DMS53 (cell line): Measurements from ENCODE around the gene CUEDC2.

Experiments
- DNase-seq: peaks from one replicate; lab custom pipeline; 2025; lab: John Stamatoyannopoulos, UW

CUEDC2 gene

GRCh38 chr10:102409604-102410428 lies 22.6 kb downstream of the CUEDC2 start:
- DNase-seq, result peak; percentile 69

- peak; percentile 71 for DNase-seq
Observed at GRCh38 chr10:102408728-102409603, 23.4 kb downstream of the CUEDC2 start.

- DNase-seq, result no peak
Observed at GRCh38 chr10:102408131-102408727, 24.1 kb downstream of the CUEDC2 start.

- DNase-seq, result no peak
Observed at GRCh38 chr10:102407425-102408130, 24.8 kb downstream of the CUEDC2 start.

GRCh38 chr10:102406815-102407214 lies 25.6 kb downstream of the CUEDC2 start:
- DNase-seq, result no peak

- no peak for DNase-seq
Observed at GRCh38 chr10:102405632-102406031, 26.7 kb downstream of the CUEDC2 start.

- DNase-seq, result no peak
Observed at GRCh38 chr10:102405108-102405571, 27.2 kb downstream of the CUEDC2 start.

- no peak for DNase-seq
Observed at GRCh38 chr10:102404361-102405107, 27.8 kb downstream of the CUEDC2 start.

- DNase-seq, result no peak
Observed at GRCh38 chr10:102403115-102403514, 29.3 kb downstream of the CUEDC2 start.

DNA sequence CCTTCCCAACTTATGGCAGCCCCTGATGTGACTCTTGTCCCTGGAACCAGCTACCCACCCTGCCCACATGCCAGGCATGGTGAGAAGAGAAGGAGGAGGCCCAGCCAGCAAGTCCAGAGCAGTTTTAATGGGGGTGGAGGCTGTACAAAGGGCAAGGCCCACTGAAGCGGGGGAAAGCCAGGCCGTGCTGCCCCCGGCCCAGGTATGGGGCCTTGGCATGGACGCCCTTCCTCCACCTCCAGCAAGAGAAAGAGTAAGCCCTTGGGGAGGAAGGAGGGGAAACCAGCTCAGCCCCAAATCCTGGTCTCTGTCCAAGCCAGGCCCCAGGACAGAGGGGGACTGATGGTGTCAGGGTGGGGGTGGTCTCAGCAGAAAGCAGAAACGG lies 29.9 kb downstream of the CUEDC2 start:
- no peak for DNase-seq

GRCh38 chr10:102401735-102402511 lies 30.5 kb downstream of the CUEDC2 start:
- DNase-seq, result peak; percentile 49

GRCh38 chr10:102401342-102401654 lies 31.1 kb downstream of the CUEDC2 start:
- DNase-seq, result no peak

DNA sequence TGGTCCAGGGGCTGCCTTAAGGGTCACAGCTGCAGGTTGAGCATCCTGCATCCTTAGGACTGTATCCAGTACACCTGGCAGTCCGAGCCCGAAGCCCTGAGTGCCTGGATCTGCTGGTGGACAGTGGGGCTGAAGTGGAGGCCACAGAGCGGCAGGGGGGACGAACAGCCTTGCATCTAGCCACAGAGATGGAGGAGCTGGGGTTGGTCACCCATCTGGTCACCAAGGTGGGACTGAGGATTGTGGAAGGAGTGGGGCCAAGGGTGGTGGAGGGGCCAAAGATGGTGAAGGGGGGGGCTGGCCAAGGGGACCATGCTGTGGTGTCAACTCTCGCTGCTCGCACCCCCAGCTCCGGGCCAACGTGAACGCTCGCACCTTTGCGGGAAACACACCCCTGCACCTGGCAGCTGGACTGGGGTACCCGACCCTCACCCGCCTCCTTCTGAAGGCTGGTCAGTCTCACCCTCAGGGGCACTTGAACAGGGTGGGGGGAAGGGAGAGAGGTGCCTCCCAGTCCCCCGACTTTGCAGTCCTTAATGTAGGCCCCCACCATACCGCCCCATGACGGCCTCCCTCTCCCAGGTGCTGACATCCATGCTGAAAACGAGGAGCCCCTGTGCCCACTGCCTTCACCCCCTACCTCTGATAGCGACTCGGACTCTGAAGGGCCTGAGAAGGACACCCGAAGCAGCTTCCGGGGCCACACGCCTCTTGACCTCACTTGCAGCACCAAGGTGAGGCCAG lies 31.6 kb downstream of the CUEDC2 start:
- DNase-seq, result no peak

GRCh38 chr10:102400076-102400475 lies 32.3 kb downstream of the CUEDC2 start:
- DNase-seq, result no peak

- peak; percentile 94 for DNase-seq
Observed at GRCh38 chr10:102399217-102400021, 33.0 kb downstream of the CUEDC2 start.

GRCh38 chr10:102398172-102399020 lies 34.0 kb downstream of the CUEDC2 start:
- no peak for DNase-seq

- no peak for DNase-seq
Observed at GRCh38 chr10:102397222-102398171, 34.9 kb downstream of the CUEDC2 start.
